DND-41 (cell line): Measurements from ENCODE around the gene GPC5.
"Not testable (repeated sequence)": the region's sequence is repeated elsewhere in the genome, so short reads cannot be mapped to it uniquely, and the experiment has no call there.

ENCODE experiments used
- CTCF ChIP-seq: IDR thresholded peaks from 2 replicates; pipeline ENCODE4 v1.5.1; 2012; ENCODE audit warnings: borderline replicate concordance, low read length, moderate library complexity, mild to moderate bottlenecking; ENCODE audit not compliant: poor library complexity, severe bottlenecking; ENCODE audit errors: extremely low read depth
- EZH2 ChIP-seq: IDR thresholded peaks from 3 replicates; pipeline ENCODE4 v1.6.1; 2012; ENCODE audit warnings: borderline replicate concordance, low read depth, mild to moderate bottlenecking, moderate library complexity, low read length, inconsistent platforms; ENCODE audit not compliant: severe bottlenecking

GRCh38 chr13:91438674-91439073 is 40.3 kb downstream of the GPC5 start:
- TF ChIP-seq CTCF, EZH2: not testable (repeated sequence)
